ENCODE results near the gene NLRP13.

Gene NLRP13

GRCh38 chr19:55901369-55902079 is 30.6 kb downstream of the NLRP13 start:
- DNase-seq (ENCODE audit: low read depth), result no peak

GRCh38 chr19:55898911-55899310 is 33.2 kb downstream of the NLRP13 start:
- no peak for DNase-seq (ENCODE audit: low read depth)

- no peak for DNase-seq (ENCODE audit: low read depth)
Observed at GRCh38 chr19:55882626-55883025, 49.5 kb downstream of the NLRP13 start.

- DNase-seq (ENCODE audit: low read depth), result no peak
Observed at GRCh38 chr19:55877211-55877610, 54.9 kb downstream of the NLRP13 start.

- DNase-seq (ENCODE audit: low read depth), result no peak
Observed at GRCh38 chr19:55870736-55871135, 61.4 kb downstream of the NLRP13 start.

GRCh38 chr19:55867101-55867500 is 65.0 kb downstream of the NLRP13 start:
- no peak for DNase-seq (ENCODE audit: low read depth)

- DNase-seq (ENCODE audit: low read depth), result no peak
Observed at GRCh38 chr19:55866521-55866920, 65.6 kb downstream of the NLRP13 start.

GRCh38 chr19:55858969-55859368 is 73.2 kb downstream of the NLRP13 start:
- DNase-seq (ENCODE audit: low read depth), result no peak

- DNase-seq (ENCODE audit: low read depth), result no peak
Observed at GRCh38 chr19:55858401-55858800, 73.7 kb downstream of the NLRP13 start.

GRCh38 chr19:55857974-55858373 is 74.2 kb downstream of the NLRP13 start:
- no peak for DNase-seq (ENCODE audit: low read depth)

- no peak for DNase-seq (ENCODE audit: low read depth)
Observed at GRCh38 chr19:55857149-55857548, 75.0 kb downstream of the NLRP13 start.

- DNase-seq (ENCODE audit: low read depth), result no peak
Observed at GRCh38 chr19:55855160-55855559, 77.0 kb downstream of the NLRP13 start.
